GM19324 (cell line): Measurements from ENCODE around the gene HEPH.
"Not testable (repeated sequence)": the region's sequence is repeated elsewhere in the genome, so short reads cannot be mapped to it uniquely, and the experiment has no call there.

Source experiments
- ATAC-seq: cut with Tn5 transposase; IDR thresholded peaks from one replicate; pipeline ENCODE4 v1.9.1; 2021; ENCODE audit warnings: mild to moderate bottlenecking, moderate library complexity; ENCODE audit not compliant: unreplicated experiment, low FRiP score

Gene HEPH

GRCh38 chrX:66200855-66201795 lies 37.1 kb downstream of the HEPH start:
- no peak for ATAC-seq

- no peak for ATAC-seq
Measured at GRCh38 chrX:66203114-66203513, 39.1 kb downstream of the HEPH start.

- no peak for ATAC-seq
Measured at GRCh38 chrX:66221856-66222255, 57.8 kb downstream of the HEPH start.

GRCh38 chrX:66232296-66232695 lies 68.2 kb downstream of the HEPH start:
- ATAC-seq, result no peak

GRCh38 chrX:66233209-66233608 lies 69.2 kb downstream of the HEPH start:
- ATAC-seq, result no peak

- ATAC-seq, result not testable (repeated sequence)
Measured at GRCh38 chrX:66233904-66234303, 69.9 kb downstream of the HEPH start.

- no peak for ATAC-seq
Measured at GRCh38 chrX:66255359-66255967, 91.4 kb downstream of the HEPH start.

GRCh38 chrX:66262807-66263206 lies 98.8 kb downstream of the HEPH start:
- no peak for ATAC-seq
